ENCODE results near the gene EID3. TPM values are rescaled to one million over a fixed set of nuclear protein-coding genes. Genes with fewer than 3 reads are reported as not detected.

EID3 gene
- total RNA-seq, 1 experiment from 2014 or later, result 3.2 TPM

- intact Hi-C loops (cut with micrococcal nuclease; ENCODE audit: unreplicated experiment), result no loop called here
- DNase-seq, result no peak
- BruUV-seq (replicated peaks), result no TSS peak
- Histone ChIP-seq H3K4me1 (0 out of 2 replicates have a peak, but pooled peaks cover 3% of the 10 kb centered on the region), H3K27me3 (replicated peaks; ENCODE audit: control insufficient read depth, insufficient read depth, low read length) (no peaks in the 10 kb centered on the region), H3K9me3 (no peaks in the 10 kb centered on the region), H3K36me3 (ENCODE audit: control insufficient read depth, insufficient read depth, low read length) (peaks cover 3% of the 10 kb centered on the region; the same call in 1 of the 2 replicates), H3K4me3 (ENCODE audit: low read depth, low read length) (no peak overlapping the region)
- no peaks in the 10 kb centered on the region for H3K9me3 Mint-ChIP-seq (ENCODE audit: unreplicated experiment)
- H3K27ac Mint-ChIP-seq (ENCODE audit: unreplicated experiment), result no peak overlapping the region
- no peak for TF ChIP-seq CTCF (IDR thresholded peaks at IDR 0.05; ENCODE audit: insufficient read depth in 1 of 2, low read depth in 1 of 2, low read length in 1 of 2, severe bottlenecking in 1 of 2, unreplicated experiment in 1 of 2)
- H3K27me3 Mint-ChIP-seq (ENCODE audit: insufficient read depth, unreplicated experiment), result no peaks in the 10 kb centered on the region
- H3K36me3 Mint-ChIP-seq (ENCODE audit: insufficient read depth, unreplicated experiment), result peaks cover 45% of the 10 kb centered on the region
- ChIA-PET CTCF (no interaction called here), POLR2A (no interaction called here)
- H3K4me3 Mint-ChIP-seq (ENCODE audit: unreplicated experiment), result no peak overlapping the region
- H3K4me1 Mint-ChIP-seq (ENCODE audit: low read depth, unreplicated experiment), result peaks cover 7% of the 10 kb centered on the region
These were observed 47.8 kb downstream of the EID3 start for GRCh38 chr12:104351057-104351983.

GRCh38 chr12:104352106-104352713, 48.7 kb downstream of the EID3 start:
- H3K36me3 Mint-ChIP-seq (ENCODE audit: insufficient read depth, unreplicated experiment), result peaks cover 41% of the 10 kb centered on the region
- no peaks in the 10 kb centered on the region for H3K27me3 Mint-ChIP-seq (ENCODE audit: insufficient read depth, unreplicated experiment)
- TF ChIP-seq CTCF (IDR thresholded peaks at IDR 0.05; ENCODE audit: insufficient read depth in 1 of 2, low read depth in 1 of 2, low read length in 1 of 2, severe bottlenecking in 1 of 2, unreplicated experiment in 1 of 2), result no peak
- no peak overlapping the region for H3K4me3 ChIP-seq (ENCODE audit: low read depth, low read length)
- no peaks in the 10 kb centered on the region for H3K27me3 ChIP-seq (replicated peaks; ENCODE audit: control insufficient read depth, insufficient read depth, low read length)
- intact Hi-C loops (cut with micrococcal nuclease; ENCODE audit: unreplicated experiment), result no loop called here
- ChIA-PET POLR2A (no interaction called here), CTCF (no interaction called here)
- H3K4me1 Mint-ChIP-seq (ENCODE audit: low read depth, unreplicated experiment), result peaks cover 7% of the 10 kb centered on the region
- peaks cover 3% of the 10 kb centered on the region; the same call in 1 of the 2 replicates for H3K36me3 ChIP-seq (ENCODE audit: control insufficient read depth, insufficient read depth, low read length)
- H3K9me3 Mint-ChIP-seq (ENCODE audit: unreplicated experiment), result no peaks in the 10 kb centered on the region
- no peak overlapping the region for H3K4me3 Mint-ChIP-seq (ENCODE audit: unreplicated experiment)
- H3K27ac Mint-ChIP-seq (ENCODE audit: unreplicated experiment), result no peak overlapping the region
- H3K9me3 ChIP-seq, result no peaks in the 10 kb centered on the region
- BruUV-seq (replicated peaks), result no TSS peak
- no peak for DNase-seq
- H3K4me1 ChIP-seq, result 0 out of 2 replicates have a peak, but pooled peaks cover 3% of the 10 kb centered on the region

- intact Hi-C loops (cut with micrococcal nuclease; ENCODE audit: unreplicated experiment), result no loop called here
- ChIA-PET POLR2A (no interaction called here), CTCF (no interaction called here)
- DNase-seq, result no peak
- Mint-ChIP-seq H3K27me3 (ENCODE audit: insufficient read depth, unreplicated experiment) (no peaks in the 10 kb centered on the region), H3K27ac (ENCODE audit: unreplicated experiment) (no peak overlapping the region), H3K4me1 (ENCODE audit: low read depth, unreplicated experiment) (peaks cover 7% of the 10 kb centered on the region), H3K9me3 (ENCODE audit: unreplicated experiment) (no peaks in the 10 kb centered on the region), H3K4me3 (ENCODE audit: unreplicated experiment) (no peak overlapping the region), H3K36me3 (ENCODE audit: insufficient read depth, unreplicated experiment) (peaks cover 30% of the 10 kb centered on the region)
- 0 out of 2 replicates have a peak, but pooled peaks cover 3% of the 10 kb centered on the region for H3K4me1 ChIP-seq
- no peaks in the 10 kb centered on the region for H3K27me3 ChIP-seq (replicated peaks; ENCODE audit: control insufficient read depth, insufficient read depth, low read length)
- H3K9me3 ChIP-seq, result no peaks in the 10 kb centered on the region
- no peak for TF ChIP-seq CTCF (IDR thresholded peaks at IDR 0.05; ENCODE audit: insufficient read depth in 1 of 2, low read depth in 1 of 2, low read length in 1 of 2, severe bottlenecking in 1 of 2, unreplicated experiment in 1 of 2)
- peaks cover 1% of the 10 kb centered on the region; the same call in 1 of the 2 replicates for H3K36me3 ChIP-seq (ENCODE audit: control insufficient read depth, insufficient read depth, low read length)
- no peak overlapping the region for H3K4me3 ChIP-seq (ENCODE audit: low read depth, low read length)
- no TSS peak for BruUV-seq (replicated peaks)
These were observed 49.8 kb downstream of the EID3 start for GRCh38 chr12:104353012-104353981.

All from Caco-2 (cell line).